Measurements from ENCODE around the gene NAALADL2.
A peak's percentile ranks its signal among the peaks of the same experiment; 100 is the strongest.

NAALADL2 gene

DNA sequence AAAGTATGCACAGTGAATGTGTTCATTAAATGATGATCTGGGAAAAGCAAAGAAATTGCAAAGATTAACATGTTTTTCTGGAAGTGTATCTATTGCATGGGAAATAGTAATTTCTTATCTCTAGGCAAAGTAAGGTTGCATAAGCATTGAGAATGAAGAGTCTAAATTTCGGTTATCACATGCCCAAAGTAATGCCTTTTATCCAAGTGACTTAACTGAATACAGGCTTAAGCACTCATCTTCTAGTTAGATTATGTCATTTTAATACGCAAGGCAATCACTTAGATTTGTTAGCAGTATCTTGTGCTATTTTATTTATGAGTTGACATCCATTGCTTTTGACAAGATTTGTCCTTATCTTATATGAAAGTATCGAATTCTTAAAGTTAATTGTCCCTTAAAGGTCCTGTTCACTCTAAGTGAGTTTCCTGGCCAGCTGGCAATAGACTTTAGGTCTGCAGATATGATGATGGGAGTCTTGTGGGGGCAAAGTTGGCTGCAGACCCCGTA is 100.5 kb downstream of the NAALADL2 start:
- TF ChIP-seq, protein P1, sequence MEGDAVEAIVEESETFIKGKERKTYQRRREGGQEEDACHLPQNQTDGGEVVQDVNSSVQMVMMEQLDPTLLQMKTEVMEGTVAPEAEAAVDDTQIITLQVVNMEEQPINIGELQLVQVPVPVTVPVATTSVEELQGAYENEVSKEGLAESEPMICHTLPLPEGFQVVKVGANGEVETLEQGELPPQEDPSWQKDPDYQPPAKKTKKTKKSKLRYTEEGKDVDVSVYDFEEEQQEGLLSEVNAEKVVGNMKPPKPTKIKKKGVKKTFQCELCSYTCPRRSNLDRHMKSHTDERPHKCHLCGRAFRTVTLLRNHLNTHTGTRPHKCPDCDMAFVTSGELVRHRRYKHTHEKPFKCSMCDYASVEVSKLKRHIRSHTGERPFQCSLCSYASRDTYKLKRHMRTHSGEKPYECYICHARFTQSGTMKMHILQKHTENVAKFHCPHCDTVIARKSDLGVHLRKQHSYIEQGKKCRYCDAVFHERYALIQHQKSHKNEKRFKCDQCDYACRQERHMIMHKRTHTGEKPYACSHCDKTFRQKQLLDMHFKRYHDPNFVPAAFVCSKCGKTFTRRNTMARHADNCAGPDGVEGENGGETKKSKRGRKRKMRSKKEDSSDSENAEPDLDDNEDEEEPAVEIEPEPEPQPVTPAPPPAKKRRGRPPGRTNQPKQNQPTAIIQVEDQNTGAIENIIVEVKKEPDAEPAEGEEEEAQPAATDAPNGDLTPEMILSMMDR (conservative IDR thresholded peaks at IDR 0.05; ENCODE audit: low read depth, low read length), result no peak
- DNase-seq (ENCODE audit: low read depth), result no peak
- no peak overlapping the region for H3K4me3 ChIP-seq (ENCODE audit: low read length)

DNA sequence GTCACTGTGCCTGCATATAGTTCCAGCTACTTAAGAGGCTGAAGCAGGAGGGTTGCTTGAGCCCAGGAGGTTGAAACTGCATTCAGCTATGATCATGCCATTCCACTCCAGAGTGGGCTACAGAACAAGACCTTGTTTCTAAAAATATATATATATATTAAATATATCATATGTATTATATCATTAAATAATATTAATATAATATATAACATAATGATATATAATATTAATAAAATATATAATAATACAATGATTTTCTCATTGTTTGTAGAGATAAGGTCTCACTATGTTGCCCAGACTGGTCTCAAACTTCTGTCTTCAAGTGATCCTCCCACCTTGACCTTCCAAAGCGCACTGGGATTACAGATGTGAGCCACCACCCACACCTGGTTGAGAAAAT is 101.8 kb downstream of the NAALADL2 start:
- no peak overlapping the region for H3K4me3 ChIP-seq (ENCODE audit: low read length)
- TF ChIP-seq, protein P1 (conservative IDR thresholded peaks at IDR 0.05; ENCODE audit: low read depth, low read length), result no peak
- DNase-seq (ENCODE audit: low read depth), result no peak

DNA sequence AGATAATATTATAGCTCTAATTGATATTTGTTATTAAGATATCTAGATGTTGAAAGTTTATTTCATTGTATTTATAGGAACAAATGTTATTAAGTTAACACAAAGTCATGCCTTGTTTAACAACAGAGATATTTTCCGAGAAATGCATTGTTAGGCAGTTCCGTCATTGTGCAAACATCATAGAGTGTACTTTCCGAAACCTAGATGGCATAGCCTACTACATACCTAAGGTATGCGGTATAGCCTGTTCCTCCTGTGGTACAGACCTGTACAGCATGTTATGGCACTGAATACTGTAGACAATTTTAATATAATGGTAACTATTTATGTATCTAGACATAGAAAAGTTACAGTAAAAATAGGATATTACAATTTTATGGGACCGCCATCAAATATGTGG is 114.3 kb downstream of the NAALADL2 start:
- no peak overlapping the region for H3K4me3 ChIP-seq (ENCODE audit: low read length)
- DNase-seq (ENCODE audit: low read depth), result no peak
- TF ChIP-seq, protein P1 (conservative IDR thresholded peaks at IDR 0.05; ENCODE audit: low read depth, low read length), result no peak

DNA sequence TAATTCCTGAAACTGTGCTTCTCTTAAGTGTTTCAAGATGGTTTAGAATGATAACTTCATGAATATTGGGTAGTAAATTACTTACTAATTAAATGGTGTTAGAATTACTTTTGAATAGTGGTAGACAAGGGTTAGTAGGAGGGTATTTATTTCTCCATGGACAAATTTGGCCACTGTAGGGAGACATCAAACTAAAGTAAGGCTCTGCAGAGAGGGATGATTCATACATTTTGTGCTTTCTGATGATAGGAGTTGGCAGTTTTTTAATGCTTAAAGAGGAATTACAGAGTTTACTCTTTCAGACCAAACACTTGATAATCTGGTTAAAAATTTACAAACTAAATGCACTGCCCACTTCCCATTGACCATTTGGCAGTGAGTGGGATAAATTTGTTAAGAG is 127.6 kb downstream of the NAALADL2 start:
- peak; percentile 5 for DNase-seq (ENCODE audit: low read depth)
- no peak overlapping the region for H3K4me3 ChIP-seq (ENCODE audit: low read length)
- TF ChIP-seq, protein P1 (conservative IDR thresholded peaks at IDR 0.05; ENCODE audit: low read depth, low read length), result no peak

DNA sequence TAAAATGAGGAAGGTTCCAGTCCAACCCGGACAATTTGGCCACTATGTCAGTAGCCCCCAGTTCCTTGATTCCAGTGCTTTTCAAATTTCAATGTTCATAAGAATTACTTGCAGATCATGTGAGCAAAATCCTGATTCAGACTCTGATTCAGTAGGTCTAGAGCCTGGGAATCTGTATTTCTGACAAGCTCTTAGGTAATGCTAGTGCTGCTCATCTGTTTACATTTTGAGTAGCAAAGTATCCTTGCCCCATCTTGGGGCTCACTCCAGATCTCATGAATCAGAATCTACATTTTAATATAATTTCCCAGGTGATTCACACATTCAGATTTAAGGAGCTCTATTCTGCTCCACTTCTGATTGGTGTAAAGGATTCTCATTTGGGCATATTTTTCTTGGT is 142.0 kb downstream of the NAALADL2 start:
- no peak for DNase-seq (ENCODE audit: low read depth)
- no peak overlapping the region for H3K4me3 ChIP-seq (ENCODE audit: low read length)
- TF ChIP-seq, protein P1 (conservative IDR thresholded peaks at IDR 0.05; ENCODE audit: low read depth, low read length), result no peak

DNA sequence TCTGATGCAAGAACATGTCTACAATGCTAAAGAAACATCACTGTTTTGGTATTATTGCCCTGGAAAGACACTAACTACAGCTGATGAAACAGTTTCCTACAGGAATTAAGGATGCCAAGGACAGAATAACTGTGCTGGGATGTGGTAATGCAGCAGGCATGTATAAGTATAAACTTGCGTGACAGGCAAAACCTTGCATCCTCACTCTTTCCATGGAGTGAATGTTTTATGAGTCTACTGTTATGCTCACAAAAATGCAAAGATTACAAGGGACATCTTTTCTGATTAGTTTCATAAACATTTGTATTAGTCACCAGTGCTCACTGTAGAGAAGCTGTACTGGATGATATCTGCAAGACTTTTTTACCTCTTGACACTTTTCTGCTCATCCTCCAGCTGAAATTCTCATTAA is 143.6 kb downstream of the NAALADL2 start:
- TF ChIP-seq, protein P1 (conservative IDR thresholded peaks at IDR 0.05; ENCODE audit: low read depth, low read length), result no peak
- H3K4me3 ChIP-seq (ENCODE audit: low read length), result no peak overlapping the region
- no peak for DNase-seq (ENCODE audit: low read depth)

DNA sequence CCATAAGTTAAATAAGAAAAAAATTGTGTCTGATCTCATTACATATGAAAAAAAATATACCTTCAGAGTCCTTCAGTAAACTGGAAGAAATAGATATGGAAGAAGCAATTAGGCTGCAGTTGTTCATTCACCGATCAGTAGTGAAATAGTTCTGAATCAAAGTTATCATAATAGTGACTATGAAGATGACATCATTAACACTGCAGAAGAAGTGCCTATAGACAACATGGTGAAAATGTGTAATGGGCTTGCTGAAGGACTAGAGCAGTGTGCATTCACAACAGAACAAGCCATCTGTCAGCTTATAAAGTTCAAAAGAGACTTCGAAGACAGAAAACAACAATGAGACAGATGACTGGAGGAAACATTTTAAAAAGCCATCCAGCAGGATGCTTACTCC is 144.5 kb downstream of the NAALADL2 start:
- no peak for DNase-seq (ENCODE audit: low read depth)
- TF ChIP-seq, protein P1 (conservative IDR thresholded peaks at IDR 0.05; ENCODE audit: low read depth, low read length), result no peak
- no peak overlapping the region for H3K4me3 ChIP-seq (ENCODE audit: low read length)

All from retinal pigment epithelial cell (primary cell).